Sigmoid colon (tissue), 4 donors: ENCODE data around the gene IQGAP2.

Experiments used
- EP300 ChIP-seq, 4 donors: sonication (generic); formaldehyde crosslinking; IDR thresholded peaks; one replicate each; pipeline ENCODE4 v1.6.1; 2017; ENCODE audit warnings: antibody characterized with exemption in 4 of 4
- POLR2A ChIP-seq, 2 donors: fragments of 450-650 bp; IDR thresholded peaks; one replicate each; pipeline ENCODE4 v1.6.1; 2016; ENCODE audit warnings: antibody characterized with exemption in 2 of 2, mild to moderate bottlenecking in 2 of 2, moderate library complexity in 2 of 2
- POLR2AphosphoS5 ChIP-seq, 4 donors: sonication (generic); formaldehyde crosslinking; IDR thresholded peaks; one replicate each; pipeline ENCODE4 v1.6.1; 2017; ENCODE audit warnings: antibody characterized with exemption in 4 of 4
- TF ChIP-seq, protein P1 (sequence below), 4 experiments: fragments of 450-650 bp in 3 of 4; fragments of 200-600 bp in 1 of 4; IDR thresholded peaks; one replicate each; pipeline ENCODE4 v1.5.1; 2016 to 2019; ENCODE audit warnings: antibody characterized with exemption in 4 of 4, mild to moderate bottlenecking in 3 of 4, moderate library complexity in 2 of 4

DNA sequence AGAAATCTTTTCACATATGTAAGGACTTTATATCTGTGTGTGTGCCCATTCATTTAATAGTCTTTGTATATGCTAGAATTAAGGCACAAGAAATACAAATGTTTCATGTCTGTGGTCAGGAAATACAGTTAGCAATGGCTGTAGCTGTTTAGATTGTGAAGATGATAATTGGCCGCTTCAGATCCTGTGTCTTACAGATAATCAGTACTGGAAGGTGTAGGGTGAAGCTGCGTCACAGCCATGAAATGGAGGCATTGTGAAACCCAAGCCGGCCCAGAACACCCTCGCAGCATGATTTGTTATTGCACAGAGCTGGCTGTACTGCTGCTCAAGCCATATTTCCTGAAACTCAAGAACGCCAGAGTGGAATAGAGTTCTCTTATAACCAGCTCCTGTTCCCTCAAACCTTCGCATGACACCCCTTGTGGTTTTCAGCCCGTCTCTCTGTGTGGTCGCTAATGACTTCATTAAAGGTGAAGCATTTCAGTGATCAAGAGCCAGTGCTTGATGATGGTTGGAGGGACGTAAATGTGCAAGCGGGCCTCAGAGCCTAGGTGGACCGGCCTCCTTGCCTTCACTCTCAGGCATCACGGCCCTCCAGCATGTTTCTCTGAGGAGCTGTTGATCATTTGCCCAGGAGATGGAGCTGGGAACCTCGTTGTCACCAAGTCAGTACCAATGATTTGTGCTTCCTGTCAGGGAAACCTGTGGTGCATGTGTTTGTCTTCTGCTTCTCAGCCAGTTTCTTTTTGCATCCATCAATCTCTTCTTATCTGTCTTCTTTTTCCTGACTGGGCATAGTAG lies 140.0 kb downstream of the IQGAP2 start:
- no peak for TF ChIP-seq POLR2AphosphoS5 (IDR thresholded peaks at IDR 0.05)
- TF ChIP-seq, protein P1, sequence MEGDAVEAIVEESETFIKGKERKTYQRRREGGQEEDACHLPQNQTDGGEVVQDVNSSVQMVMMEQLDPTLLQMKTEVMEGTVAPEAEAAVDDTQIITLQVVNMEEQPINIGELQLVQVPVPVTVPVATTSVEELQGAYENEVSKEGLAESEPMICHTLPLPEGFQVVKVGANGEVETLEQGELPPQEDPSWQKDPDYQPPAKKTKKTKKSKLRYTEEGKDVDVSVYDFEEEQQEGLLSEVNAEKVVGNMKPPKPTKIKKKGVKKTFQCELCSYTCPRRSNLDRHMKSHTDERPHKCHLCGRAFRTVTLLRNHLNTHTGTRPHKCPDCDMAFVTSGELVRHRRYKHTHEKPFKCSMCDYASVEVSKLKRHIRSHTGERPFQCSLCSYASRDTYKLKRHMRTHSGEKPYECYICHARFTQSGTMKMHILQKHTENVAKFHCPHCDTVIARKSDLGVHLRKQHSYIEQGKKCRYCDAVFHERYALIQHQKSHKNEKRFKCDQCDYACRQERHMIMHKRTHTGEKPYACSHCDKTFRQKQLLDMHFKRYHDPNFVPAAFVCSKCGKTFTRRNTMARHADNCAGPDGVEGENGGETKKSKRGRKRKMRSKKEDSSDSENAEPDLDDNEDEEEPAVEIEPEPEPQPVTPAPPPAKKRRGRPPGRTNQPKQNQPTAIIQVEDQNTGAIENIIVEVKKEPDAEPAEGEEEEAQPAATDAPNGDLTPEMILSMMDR (IDR thresholded peaks at IDR 0.05), result no peak
- TF ChIP-seq POLR2A (IDR thresholded peaks at IDR 0.05), result no peak
- no peak for TF ChIP-seq EP300 (IDR thresholded peaks at IDR 0.05)
